Measurements from ENCODE around the gene BEST3.
"Not testable (repeated sequence)": the region's sequence is repeated elsewhere in the genome, so short reads cannot be mapped to it uniquely, and the experiment has no call there.

Gene BEST3

GRCh38 chr12:69647178-69647577 is 51.9 kb downstream of the BEST3 start:
- DNase-seq: no peak

- DNase-seq: no peak
These were observed 54.1 kb downstream of the BEST3 start for GRCh38 chr12:69645031-69645430.

- DNase-seq: no peak
These were observed 54.6 kb downstream of the BEST3 start for GRCh38 chr12:69644511-69644910.

GRCh38 chr12:69642531-69642930 is 56.6 kb downstream of the BEST3 start:
- DNase-seq: no peak

- DNase-seq: no peak
These were observed 57.6 kb downstream of the BEST3 start for GRCh38 chr12:69641546-69641945.

GRCh38 chr12:69639400-69640016 is 59.6 kb downstream of the BEST3 start:
- DNase-seq: peak; percentile 63 to 78

GRCh38 chr12:69633061-69633460 is 66.0 kb downstream of the BEST3 start:
- peak in 1 of 2 experiments; percentile 27 for DNase-seq

- peak; percentile 12 to 22 for DNase-seq
These were observed 68.9 kb downstream of the BEST3 start for GRCh38 chr12:69630191-69630590.

- DNase-seq: no peak
These were observed 71.6 kb downstream of the BEST3 start for GRCh38 chr12:69627501-69627900.

GRCh38 chr12:69623970-69624369 is 75.1 kb downstream of the BEST3 start:
- DNase-seq: no peak

GRCh38 chr12:69621551-69621950 is 77.6 kb downstream of the BEST3 start:
- DNase-seq: no peak

GRCh38 chr12:69620921-69621320 is 78.2 kb downstream of the BEST3 start:
- no peak for DNase-seq

GRCh38 chr12:69620077-69620476 is 79.0 kb downstream of the BEST3 start:
- DNase-seq: no peak

- no peak for DNase-seq
These were observed 80.1 kb downstream of the BEST3 start for GRCh38 chr12:69619050-69619449.

GRCh38 chr12:69616025-69616424 is 83.1 kb downstream of the BEST3 start:
- DNase-seq: no peak

GRCh38 chr12:69613351-69613750 is 85.8 kb downstream of the BEST3 start:
- DNase-seq: no peak

GRCh38 chr12:69610729-69611128 is 88.4 kb downstream of the BEST3 start, which contains the start of gene LRRC10:
Gene LRRC10 (minus strand): TSS chr12:69610907. CDS start chr12:69610838, 69 bp downstream.
- DNase-seq: no peak

- DNase-seq: peak; percentile 11 to 17
These were observed 89.0 kb downstream of the BEST3 start for GRCh38 chr12:69610126-69610525.

GRCh38 chr12:69608114-69608513 is 91.0 kb downstream of the BEST3 start:
- DNase-seq: peak in 1 of 2 experiments; percentile 12

GRCh38 chr12:69604275-69604674 is 94.8 kb downstream of the BEST3 start:
- not testable (repeated sequence) for DNase-seq
